NCI-H526 treated with DMSO at 0.1 percent for 48 hours (cell line): ENCODE measurements around the gene PTPRF.
"Not testable (repeated sequence)": the region's sequence is repeated elsewhere in the genome, so short reads cannot be mapped to it uniquely, and the experiment has no call there.

Source experiments
- DNase-seq: peaks from one replicate; lab custom pipeline; 2025; lab: John Stamatoyannopoulos, UW

PTPRF gene

DNA sequence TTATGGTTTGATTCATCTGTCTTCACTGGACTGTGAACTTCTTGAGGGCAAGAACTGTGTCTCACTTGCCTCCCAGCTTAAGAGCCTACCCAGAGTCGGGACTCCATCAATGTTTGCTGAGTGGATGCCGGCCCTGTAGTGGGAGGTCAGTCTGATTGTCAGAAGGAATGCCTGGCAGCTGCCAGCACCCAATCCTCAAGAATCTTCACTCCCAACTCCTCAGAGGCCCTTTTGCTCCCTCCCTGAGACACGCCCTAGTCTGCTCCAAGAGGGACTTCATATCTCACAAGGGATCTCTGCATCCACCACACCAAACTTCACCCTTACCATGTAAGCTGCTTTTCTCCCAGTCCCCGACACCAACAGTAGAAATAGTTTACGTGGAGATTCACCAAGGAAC, 104.0 kb downstream of the PTPRF start:
- DNase-seq = no peak

GRCh38 chr1:43636006-43636641, 105.4 kb downstream of the PTPRF start:
- DNase-seq = no peak

- DNase-seq = no peak
Measured at GRCh38 chr1:43637267-43637666, 106.6 kb downstream of the PTPRF start.

DNA sequence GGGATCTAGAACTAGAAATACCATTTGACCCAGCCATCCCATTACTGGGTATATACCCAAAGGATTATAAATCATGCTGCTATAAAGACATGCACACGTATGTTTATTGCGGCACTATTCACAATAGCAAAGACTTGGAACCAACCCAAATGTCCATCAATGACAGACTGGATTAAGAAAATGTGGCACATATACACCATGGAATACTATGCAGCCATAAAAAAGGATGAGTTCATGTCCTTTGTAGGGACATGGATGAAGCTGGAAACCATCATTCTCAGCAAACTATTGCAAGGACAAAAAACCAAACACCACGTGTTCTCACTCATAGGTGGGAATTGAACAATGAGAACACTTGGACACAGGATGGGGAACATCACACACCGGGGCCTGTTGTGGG, 107.7 kb downstream of the PTPRF start:
- not testable (repeated sequence) for DNase-seq

DNA sequence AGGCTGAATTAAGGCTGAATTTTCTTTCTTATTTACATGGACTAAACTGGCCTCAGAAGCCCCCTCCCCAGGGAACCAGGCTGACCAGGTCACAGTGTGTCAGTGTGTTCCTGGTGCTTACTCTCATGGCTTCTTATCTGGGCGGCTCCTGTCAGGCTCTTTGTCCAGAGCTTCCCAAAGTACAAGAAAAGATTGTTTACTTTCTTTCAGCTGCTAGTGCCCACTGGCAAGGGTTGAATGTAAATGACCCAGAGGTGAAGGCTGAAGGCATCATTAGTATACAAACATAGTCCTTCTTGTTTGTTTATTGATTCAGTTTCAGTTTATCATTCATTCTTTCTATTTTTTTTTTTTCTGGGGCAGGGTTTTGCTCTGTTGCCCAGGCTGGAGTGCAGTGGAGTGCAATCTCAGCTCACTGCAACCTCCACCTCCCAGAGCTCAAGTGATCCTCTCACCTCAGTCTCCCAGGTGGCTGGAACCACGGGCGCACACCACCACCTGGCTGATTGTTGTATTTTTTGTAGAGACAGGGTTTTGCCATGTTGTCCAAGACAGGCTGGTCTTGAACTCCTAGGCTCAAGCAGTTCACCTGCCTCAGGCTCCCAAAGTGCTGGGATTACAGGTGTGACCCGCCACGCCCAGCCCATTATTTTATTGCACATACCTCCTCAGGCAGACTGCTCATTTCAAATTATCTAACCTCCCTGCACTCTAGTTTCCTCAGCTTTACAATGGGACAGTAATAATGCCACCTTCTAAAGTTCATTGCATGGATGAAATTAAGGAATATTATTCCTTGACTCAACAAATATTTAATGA, 109.5 kb downstream of the PTPRF start:
- no peak for DNase-seq

DNA sequence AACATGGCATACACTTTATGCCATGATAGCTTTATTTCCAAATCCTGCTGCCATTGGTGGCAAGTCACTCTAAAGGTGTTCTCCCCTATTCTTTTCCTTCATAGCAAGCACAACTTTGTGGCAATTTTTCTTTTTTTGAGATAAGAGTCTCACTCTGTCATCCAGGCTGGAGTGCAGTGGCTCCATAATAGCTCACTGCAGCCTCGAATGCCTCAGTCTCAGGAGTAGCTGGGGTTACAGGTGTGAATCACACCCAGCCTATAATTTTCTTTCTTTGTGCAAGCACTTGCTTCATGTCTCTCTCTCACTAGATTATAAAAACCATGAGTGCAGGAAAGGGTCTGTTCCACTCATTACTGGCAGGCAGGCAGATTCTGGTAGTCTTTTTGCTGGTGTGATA, 113.9 kb downstream of the PTPRF start:
- DNase-seq = no peak

GRCh38 chr1:43645461-43645860, 114.8 kb downstream of the PTPRF start:
- no peak for DNase-seq

DNA sequence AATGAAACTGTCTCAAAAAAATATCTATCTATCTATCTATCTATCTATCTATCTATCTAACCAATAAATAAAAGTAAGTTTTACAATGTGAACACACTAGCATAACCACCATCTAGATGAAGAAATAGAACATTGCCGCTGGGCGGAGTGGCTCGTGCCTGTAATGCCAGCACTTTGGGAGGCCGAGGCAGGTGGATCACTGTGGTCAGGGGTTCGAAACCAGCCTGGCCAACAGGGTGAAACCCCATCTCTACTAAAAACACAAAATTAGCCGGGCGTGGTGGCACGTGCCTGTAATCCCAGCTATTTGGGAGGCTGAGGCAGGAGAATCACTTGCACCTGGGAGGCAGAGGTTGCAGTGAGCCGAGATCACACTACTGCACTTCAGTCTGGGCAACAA, 116.6 kb downstream of the PTPRF start:
- not testable (repeated sequence) for DNase-seq

DNA sequence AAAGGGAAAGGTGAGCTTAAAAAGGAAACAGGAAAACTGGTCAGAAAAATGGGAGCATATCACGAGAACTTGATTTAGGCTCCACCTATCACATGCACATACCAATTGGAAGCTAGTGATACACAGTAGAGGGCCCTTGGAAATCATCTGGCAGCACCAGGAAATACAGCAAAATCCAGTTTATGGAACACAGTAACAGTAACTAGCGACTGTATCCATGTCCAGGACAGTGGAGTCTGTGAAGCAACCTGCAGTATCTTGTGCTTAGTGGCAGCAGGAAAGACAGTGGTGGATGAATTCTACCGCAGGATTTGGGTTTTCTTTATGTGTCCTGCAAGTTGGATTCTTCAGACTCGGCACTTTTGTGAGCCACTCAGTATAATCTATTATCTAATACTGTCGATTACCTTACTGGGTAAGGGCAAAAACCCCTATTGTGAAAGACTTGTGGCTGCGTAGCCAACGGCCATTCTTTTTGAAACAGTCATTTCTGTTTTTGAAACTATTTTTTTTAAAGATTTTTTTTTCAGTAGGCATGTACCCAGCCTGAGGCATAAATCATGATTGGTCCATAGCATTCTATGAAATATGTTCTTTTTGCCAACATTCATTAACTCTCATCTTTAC, 117.7 kb downstream of the PTPRF start:
- DNase-seq = no peak

- DNase-seq = no peak
Measured at GRCh38 chr1:43648876-43649477, 118.3 kb downstream of the PTPRF start.

- peak; percentile 99 for DNase-seq
Measured at GRCh38 chr1:43650310-43651085, 119.8 kb downstream of the PTPRF start.

DNA sequence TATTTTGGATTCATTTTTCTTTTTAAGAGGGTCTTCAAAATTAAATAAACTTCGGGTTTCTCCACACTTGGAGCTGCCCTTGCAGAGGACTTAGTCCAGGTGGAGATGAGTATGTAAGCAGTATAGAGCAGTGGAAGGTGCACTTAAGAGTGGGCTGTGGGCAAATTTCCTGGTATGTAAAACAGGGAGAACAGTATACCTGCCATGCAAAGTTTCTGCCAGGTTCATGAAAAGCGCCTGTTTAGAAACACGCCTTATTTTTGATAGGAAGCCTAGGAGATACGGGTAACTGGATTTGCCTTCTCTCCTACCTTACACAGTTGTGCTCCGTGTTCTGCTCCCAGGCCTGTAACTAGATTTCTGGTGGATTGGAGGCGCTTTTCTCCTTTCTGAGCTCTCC, 120.5 kb downstream of the PTPRF start:
- DNase-seq = peak; percentile 99

- DNase-seq = no peak
Measured at GRCh38 chr1:43651902-43652301, 121.2 kb downstream of the PTPRF start.

GRCh38 chr1:43653339-43653738, 122.7 kb downstream of the PTPRF start:
- DNase-seq = peak; percentile 27

DNA sequence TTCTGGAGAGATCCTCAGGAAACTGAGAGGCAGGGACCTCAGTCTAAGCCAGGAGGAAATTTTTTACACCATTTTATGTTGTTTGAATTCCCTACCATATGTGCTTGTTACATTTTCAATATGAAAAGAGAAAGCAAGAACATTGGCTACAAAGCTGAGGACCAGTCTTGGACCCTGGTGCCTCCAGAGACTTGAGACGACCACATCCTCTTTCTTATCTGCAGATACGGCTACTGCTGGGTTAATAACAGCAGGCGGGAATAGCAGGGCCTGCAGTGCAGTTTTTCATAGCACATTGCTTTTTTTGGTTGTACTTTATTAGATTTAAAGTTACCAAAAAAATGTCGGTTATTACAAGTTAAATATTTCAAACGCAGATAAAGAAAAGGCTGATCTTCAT, 123.2 kb downstream of the PTPRF start:
- DNase-seq = no peak

GRCh38 chr1:43655953-43656352, 125.3 kb downstream of the PTPRF start:
- DNase-seq = no peak

- no peak for DNase-seq
Measured at GRCh38 chr1:43659212-43660166, 128.8 kb downstream of the PTPRF start.

GRCh38 chr1:43660355-43660754, 129.7 kb downstream of the PTPRF start:
- no peak for DNase-seq

DNA sequence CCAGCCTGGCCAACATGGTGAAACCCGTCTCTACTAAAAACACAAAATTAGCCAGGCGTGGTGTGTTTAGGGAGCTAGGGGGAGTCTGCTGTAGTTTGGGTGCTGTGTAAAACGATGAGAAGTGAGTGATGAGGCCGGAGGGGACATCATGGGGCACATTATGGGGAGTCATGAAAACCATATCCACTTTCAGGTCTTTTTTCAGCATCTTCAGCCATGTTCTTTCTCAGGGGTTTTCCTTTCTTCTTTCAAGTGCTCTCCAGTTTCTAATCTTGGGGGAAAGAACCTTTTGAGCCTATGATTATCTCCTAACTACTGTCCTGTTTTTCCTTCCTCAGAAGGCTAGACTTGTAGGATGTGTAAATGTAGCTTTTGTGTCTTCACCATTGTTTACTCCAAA, 133.7 kb downstream of the PTPRF start:
- no peak for DNase-seq

DNA sequence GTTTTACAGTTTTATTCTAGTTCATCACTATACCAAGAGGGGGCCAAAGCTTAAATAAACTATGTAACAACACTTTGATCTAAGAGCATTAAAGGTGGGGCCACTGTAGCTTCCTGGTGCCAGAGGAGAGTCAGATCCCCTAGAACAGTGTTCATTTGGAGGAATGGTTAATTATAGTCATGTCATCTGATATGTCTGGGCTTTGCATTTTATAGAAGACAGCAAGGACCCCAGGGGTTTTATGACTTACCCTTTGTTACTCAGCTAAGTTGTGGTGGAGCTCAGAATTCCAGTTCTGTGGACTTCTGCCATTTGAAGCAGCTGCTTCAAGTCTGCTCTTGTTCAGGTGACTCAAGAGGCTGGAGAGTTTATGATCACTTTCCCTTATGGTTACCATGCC, 135.9 kb downstream of the PTPRF start:
- DNase-seq = no peak

DNA sequence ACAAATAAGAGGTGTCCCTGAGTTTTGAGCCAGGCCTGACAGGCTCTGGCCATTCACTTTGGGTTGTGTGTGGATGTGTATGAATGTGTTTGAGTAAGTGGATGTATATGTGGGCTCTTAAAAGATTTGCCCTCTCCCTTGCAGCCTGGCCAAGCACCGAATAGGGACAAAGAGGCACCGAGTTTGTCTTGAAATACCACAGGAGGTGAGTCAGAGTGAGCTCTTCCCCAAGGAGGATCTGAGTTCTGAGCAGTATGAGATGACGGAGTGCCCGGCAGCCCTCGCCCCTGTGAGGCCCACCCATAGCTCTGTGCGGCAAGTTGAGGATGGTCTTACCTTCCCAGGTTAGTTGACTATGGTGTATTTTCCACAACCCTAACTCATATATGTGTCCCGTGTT, 138.3 kb downstream of the PTPRF start:
- no peak for DNase-seq
